HG03558 (cell line): ENCODE measurements around the gene TTLL11.

Experiments
- ATAC-seq: cut with Tn5 transposase; IDR thresholded peaks from one replicate; pipeline ENCODE4 v1.9.1; 2021; ENCODE audit warnings: moderate number of reproducible peaks; ENCODE audit not compliant: unreplicated experiment; ENCODE audit errors: extremely low read depth

TTLL11 gene

DNA sequence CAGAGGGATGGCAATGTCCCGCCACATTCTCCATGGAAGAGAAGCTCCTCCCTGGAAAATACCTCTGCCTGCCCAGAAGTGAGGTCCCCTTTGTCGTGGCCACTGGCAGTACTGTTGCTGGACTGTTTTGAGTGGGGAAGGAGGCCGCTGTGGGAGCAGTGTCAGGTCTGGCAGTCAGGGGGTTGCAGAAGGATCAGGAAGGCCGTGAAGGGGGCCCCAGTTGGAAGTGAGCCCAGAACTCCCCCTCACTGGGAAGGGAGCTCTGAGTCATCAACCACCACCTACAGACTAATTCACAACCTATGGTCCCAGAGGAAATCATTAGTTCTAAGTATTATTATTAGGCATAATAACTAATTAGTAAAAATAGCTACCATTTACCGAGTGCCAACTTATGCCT, 200.4 kb downstream of the TTLL11 start:
- ATAC-seq: no peak

DNA sequence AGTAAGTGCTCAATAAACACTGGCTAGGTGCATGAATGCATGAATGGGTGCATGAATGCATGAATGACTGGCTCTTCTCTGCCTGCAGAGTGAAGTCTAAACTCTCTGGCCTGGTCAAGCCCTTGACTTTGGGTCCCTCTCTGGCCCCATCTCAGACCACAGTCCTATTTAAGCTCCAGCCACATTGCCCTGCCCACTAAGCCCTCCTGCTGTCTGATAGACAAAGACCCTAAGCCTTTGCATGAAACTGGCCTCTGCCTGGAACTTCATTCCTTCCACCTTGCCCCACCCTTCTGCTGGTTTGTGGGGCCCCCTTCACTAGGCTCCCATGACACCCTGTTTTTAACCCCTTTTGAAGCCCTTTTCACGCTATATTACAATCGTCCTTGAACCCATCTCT, 202.4 kb downstream of the TTLL11 start:
- no peak for ATAC-seq

DNA sequence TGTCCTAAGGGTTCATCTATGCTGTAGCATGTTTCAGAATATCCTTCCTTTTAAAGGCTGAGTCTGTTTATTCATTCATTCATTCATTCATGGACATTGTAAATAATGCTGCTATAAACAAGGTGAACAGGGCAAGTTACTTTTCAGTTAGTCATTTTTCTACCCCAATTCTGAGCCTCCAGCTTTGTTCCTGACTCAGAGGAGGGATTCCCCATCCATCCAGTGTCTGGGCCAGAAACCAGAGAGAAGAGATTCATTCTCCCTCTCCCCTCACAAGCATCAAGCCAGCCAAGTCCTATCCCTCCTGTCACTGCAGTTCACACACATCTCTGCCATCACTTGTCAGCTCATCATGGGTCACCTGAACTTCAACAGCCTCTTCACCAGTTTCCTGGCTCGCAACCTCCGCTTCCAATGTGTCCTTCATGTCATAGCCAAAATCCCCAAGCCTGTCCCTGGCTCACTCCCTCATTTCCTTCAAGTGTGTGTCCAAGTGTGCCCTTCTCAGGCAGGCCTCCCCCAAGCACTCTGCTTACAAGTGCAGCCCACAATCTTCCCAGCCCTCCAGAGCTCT, 203.0 kb downstream of the TTLL11 start:
- ATAC-seq: no peak

DNA sequence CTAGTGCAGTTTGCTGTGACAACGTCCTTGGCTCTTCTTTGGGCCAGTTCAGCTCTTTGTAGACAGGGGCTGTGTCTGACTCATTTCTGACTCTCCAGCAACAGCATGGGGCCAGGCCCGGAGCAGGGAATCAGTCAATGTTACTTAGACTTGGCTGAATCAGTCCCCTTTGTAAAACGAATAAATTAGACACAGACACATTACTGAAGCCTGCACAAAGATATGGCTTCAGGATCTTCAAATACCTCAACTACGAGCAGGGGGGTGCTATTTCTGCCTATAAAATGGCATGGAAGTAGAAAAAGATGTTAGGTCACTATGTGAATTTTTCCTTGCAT, 204.7 kb downstream of the TTLL11 start:
- no peak for ATAC-seq

DNA sequence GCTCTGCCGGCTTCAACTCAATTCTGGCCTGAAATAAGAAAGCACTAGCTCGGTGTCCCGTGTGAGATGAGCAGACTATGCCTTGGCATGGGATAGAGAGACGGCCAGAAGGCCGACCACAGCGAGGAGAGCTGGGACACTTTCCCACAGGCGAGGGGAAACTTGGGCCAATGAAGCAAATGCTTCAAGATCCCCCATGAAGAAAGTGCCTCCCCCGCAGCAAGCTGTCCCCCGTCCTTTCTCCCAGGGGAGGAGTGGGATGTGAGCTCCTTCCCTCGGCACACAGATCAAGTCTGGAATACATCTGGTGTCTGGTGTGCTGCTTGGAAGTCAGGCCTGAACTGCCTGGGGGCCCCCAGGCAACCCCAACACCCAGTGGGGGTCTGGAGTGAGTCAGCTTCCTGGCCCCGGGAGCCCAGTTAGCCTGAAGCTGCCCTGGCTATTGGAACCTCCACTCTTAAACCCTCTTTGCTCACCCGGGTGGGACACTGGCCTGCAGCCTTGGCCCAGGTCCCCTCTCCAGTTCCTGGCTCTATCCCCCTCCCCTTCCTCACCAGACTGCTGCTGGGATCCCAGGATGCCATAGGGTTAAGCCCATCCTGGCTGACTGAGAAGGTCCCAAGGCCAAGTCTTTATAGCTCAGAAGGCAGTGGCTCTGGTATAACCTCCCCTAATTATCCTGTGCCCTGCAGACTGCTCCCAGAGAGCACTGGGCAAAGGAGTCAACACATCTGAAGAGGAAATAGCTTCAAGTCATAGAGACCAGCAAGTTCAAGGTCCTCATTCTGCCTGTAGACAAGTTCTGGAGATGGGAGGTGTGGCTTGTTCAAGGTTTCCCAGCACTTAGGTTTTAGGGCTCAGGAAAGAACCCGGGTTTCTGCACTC, 205.3 kb downstream of the TTLL11 start:
- no peak for ATAC-seq

DNA sequence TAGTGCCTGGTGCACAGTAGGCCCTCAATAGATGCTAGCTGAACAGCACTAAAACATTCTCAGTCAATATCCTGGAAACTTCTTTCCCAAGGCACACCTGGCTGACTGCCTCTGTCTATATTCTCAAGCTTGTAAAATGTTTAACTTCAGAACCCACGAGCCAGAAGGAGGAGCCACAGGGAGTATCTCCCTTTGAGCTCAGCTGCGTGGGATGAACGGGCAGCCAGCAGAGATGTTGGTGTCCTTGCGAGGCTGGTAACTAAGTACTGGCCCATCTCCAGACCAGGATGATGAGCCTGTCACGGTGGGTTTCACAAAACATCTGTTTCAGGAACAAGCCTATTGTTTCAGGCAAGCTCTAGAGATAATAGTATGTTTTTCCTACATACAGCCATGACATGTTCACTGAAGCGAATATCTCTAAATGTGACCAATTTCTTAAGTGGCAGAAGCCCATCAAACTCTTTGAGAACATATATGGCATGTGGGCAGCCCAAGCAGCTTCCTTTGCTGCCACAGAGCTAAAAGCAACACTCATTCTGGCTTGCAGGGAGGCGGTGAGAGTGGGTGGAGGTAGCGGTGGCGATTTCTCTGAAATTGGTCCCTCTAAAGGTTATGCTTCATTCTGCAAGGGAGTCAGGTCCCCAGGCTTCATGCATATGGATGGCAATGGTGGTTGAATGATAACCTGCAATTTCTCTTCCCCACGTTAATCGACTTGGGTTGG, 206.2 kb downstream of the TTLL11 start:
- ATAC-seq: no peak

DNA sequence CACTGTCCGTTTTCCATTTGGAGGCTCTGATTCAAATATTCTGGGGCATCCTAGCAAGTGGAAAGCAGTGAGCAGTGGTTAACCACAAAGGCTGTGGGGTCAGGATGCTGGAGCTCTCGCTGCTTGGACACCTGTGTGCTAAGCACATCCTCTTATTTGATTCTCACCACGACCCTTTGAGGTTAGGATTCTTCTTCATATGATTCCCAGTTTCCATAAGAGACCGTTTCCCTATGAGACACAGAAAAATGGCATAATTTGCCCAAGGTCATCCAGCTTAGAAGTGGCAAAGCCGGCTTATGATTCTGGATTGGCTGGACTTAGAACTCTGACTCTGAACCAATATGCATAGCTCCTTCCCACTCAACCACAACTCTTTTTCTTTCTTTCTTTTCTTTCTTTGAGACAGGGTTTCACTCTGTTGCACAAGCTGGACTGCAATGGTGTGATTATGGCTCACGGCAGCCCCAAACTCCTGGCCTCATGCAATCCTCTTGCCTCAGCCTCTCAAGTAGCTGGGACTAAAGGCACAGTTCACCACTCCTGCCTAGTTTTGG, 207.7 kb downstream of the TTLL11 start:
- no peak for ATAC-seq

DNA sequence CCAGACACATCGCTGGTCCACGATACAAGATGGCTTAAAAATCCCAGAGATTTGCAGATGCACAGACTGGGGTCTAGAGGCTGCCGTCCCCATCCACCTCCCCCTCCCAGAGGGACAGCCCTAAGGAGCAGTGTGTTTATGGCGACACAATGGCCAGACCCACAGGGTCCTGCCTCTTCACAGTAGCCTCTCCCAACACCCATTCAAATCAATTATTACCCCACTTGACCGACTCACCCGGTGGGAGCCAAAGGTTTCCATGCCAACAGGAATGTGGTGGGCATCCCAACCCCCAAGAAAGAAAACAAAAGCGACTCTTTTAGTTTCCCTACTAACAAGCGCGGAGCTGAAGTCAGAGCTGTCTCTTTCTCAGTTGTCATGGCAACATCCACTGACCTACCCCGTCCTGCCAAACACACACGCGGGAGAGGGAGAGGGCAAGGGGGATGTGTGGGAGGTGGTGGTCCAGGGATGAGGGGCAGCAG, 209.0 kb downstream of the TTLL11 start:
- no peak for ATAC-seq

DNA sequence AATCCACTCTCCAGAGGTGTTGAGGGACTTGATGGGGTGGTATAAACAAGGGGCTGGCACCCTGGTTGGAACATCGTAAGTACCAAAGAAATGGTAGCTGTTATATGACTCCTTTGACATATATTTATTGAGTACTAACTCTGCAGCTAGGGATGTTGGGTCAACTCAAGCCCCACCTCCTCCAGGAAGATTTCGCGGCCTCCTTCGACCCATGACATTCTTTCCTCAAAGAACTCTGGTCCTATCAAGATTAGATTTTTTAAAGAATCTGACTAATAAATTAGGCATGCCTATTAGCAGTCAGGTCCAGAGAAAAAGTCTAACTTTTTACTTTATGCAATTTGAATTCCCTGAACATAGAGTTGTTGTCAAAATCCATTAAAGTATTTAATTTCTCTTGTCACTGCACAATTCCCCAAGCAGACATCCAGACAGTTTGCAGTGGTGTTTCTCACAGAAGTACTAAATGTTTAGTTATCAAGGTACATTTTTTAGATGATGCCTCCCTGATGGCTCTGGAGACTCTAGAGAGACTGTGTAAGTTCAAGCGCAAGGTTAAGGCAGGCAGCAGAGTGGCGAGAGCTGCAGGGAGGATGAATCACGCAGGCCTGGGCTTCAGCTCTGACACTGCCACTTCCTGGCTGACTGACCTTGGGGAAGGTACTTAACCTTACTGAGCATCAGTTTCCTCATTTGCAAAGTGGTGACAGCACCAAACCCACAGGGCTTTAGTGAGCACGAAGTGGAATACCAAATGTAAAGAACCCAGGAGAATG, 209.6 kb downstream of the TTLL11 start:
- ATAC-seq: no peak

DNA sequence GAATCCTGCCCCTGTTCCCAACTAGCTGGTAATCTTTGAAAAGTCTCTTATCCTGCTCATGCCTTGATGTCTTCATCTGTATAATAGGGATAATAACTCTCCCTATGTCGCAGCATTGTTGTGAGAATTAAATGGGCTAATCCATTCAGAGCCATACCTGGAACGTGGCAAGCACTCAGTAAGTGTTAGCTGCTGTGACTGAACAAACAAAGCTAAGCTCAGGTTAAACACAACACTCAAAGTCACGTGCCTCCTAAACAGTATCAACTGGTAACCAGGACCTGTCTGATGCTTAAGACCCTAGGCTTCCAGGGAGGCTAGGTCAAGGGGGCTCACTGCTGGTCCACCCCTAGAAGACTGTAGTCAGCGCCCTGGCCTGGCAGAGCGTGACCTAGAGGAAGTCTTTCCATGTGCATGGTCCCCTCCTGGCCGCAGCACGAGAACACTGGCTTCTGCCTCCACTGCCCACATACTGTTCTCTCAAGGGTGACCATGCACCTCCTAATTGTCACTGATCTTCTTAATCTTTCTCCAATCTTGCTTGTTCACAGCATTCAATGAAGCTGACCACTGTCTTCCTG, 211.1 kb downstream of the TTLL11 start:
- no peak for ATAC-seq

DNA sequence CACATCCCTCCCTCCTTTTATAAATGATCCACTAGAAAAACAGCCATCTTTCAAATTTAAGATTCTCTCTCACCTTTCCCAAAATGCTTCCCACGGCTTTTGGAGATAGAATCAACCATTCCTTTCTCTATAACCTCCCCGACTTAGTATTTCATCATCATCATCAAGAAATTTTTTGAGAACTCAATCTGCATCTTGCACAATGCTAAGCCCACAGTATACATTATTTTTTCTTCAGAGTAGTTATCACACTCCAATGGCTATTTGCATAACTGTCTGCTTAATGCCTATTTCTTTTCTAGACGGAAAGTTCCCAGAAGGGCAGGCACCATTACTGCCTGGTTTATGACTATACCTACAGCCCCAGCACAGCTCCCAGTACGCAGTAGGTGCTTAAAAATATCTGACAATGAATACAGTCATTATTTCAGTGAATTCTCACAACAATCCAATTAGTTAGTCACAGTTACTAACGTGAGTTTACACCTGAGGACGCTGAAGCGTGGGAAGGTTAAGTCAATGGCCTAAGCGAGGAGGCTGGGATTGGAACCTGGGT, 212.7 kb downstream of the TTLL11 start:
- no peak for ATAC-seq

DNA sequence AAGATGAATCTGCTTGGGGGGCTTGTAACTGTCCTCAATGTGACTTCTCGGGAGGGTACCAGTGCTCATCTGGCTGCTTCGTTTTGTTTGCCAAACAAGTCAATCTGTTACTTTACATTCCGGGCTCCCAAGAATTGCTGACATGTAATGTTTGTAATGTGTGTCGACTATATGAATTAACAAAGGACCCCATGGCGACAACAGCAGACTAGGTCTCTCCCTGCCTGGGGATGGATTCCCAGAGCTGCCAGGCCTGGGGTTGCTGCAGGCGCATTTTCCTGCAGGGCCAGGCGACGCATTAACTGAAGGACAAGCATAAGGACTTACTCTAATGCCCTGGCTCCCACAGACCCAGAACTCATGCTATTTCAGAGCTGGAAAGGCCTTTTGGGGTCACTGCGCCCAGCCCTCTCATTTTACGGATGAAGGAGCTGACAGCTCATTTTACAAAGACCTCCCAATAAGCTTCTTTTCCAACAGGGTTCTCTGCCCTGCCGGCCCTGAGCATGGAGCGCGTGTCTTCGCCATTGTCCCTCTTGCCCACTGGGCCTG, 214.8 kb downstream of the TTLL11 start:
- no peak for ATAC-seq

DNA sequence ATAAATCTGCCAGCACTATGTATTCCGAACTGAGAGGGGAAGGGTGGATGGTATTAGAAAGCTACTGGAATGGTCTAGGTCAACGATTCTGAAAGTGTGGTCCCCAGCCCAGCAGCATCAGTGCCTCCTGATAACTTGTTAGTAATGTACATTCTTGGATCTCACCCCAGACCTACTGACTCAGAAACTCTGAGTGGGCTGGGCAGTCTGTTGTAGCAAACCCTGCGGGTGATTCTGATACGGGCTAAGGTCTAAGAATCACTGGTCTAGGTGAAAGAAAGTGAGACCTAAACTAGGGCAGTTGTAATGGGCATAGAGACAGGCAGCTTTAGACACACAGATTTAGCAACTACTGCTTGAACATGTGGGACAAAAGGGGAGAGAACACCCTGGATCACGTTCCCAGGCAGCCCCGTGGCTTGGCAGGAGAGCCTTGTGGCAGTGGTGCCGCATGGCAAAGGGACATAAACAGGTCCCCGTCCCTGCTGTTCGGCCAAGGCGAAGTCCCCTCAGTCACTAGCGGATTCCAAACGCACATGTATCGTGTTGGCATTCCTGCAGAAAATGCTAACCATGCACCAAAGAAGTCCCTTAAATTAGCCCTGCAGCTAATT, 216.3 kb downstream of the TTLL11 start:
- ATAC-seq: no peak

DNA sequence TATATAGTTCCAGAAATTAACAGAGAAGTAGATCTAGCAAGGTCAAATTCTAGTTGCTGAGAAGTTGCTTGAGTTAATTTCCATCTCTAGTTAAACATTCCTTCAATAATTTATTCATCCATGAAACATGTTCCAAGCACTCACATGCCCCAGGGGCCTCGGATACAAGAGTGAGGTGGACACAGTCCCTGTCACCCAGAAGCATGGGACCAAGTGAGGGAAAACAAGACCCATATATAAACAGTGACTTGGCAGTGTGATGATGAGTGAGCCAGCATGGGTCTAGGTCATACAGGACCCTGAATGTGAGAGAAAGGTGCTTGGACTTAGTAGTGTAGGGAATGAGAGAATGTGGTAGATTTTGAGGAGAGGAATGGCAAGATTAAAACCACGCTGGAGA, 216.9 kb downstream of the TTLL11 start:
- no peak for ATAC-seq

DNA sequence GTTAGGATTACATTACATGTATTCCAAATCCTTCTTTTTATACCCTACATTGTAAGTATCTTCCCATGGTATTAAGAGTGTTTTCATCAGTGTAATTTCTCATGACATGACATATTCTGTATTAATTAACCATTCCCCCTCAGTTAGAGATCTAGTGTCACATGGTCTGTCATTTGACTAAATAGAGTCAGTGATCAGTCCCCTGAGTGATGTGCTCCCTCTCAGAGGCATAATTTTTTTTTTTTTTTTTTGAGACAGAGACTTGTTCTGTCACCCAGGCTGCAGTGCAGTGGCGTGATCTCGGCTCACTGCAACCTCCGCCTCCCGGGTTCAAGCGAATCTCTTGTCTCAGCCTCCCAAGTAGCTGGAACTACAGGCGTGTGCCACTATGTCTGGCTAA, 218.6 kb downstream of the TTLL11 start:
- no peak for ATAC-seq

DNA sequence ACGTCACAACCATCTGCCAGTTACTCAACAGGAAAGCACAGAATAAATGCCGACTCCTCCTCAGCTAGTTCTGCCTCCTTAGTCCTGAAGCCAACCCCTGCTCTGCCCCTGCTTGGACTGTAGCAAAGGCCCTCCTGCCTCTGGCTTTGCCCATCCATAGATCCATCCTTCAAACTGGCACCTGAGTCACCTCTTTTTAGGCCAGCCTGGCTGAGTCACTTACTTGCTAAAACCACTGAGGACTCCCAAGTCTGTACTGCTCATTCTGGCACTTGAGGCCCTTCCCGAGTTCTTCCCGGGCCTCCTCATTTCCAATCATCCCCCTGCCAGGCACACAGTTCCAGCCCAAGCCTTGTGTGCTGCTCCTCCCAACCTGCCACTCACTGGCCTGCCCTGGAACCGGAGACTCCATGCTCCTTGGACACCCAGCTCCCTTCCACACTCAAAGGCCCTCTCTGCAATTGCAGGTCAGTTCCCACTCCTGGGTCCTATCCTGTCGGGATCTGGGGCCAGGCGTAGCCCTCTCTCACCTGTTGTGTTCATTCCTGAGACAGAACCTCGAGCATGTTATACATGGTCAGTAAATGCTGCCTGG, 221.6 kb downstream of the TTLL11 start:
- ATAC-seq: no peak

DNA sequence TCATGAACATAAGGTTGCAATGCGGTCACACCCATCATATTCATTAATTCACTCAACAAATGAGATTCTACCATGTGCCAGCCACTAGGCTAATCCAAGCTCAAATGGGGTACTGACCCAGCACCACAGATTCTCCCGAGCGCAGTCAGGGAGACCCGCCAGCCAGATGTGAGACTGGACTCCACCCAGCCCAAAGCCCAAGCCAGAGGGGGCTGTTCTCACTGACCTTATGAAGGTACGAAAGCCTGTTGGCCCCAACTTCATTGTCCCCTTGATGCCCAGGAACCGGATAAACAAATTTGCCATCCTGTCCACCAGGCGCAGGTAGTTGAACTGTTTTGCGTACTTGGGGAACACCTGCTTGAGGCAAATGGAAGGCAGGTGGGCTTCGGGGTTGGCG, 222.8 kb downstream of the TTLL11 start:
- no peak for ATAC-seq

DNA sequence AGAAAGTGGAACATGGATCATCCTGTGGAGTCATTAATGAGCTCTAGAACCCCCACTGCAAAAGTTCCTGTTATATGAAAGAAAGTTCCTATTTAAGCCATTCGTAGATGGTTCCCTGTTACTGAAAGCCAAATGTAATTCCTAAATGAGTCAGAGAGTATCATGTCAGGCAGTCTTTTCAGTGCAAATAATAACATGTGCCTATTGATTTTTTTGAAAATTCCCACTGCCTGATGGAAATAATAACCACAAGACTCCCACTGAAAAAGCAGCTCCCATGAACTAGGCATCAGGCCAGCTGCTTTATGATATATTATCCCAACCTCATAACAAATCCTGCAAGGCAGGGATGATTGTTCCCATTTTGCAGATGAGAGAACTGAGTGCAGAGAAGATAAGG, 224.5 kb downstream of the TTLL11 start:
- no peak for ATAC-seq

DNA sequence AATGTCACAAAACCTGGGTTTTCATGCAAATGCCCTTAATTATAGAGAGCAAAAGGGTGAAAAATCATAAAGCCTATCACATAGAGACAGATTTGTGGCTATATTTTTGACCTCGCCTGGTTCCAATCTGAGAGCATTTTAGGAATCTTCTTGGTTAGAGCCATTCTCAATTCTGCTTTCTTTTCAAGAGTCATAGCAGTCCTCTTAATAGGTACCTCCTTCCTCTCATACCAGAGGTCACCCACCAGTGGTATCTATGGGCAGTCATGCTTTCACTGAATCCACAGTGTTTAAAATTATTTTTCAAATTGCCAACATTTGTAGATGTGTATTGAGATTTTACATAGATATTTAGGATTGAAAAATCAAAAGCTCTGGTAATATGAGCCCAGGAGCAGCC, 226.2 kb downstream of the TTLL11 start:
- no peak for ATAC-seq
